Bone marrow (tissue), 2 donors: ENCODE measurements around the gene DUOX2.
"Not testable (repeated sequence)": the region's sequence is repeated elsewhere in the genome, so short reads cannot be mapped to it uniquely, and the experiment has no call there.

Source experiments
- DNase-seq, 2 donors: peaks; one replicate each; lab custom pipeline; 2025; lab: John Stamatoyannopoulos, UW

DUOX2 gene

DNA sequence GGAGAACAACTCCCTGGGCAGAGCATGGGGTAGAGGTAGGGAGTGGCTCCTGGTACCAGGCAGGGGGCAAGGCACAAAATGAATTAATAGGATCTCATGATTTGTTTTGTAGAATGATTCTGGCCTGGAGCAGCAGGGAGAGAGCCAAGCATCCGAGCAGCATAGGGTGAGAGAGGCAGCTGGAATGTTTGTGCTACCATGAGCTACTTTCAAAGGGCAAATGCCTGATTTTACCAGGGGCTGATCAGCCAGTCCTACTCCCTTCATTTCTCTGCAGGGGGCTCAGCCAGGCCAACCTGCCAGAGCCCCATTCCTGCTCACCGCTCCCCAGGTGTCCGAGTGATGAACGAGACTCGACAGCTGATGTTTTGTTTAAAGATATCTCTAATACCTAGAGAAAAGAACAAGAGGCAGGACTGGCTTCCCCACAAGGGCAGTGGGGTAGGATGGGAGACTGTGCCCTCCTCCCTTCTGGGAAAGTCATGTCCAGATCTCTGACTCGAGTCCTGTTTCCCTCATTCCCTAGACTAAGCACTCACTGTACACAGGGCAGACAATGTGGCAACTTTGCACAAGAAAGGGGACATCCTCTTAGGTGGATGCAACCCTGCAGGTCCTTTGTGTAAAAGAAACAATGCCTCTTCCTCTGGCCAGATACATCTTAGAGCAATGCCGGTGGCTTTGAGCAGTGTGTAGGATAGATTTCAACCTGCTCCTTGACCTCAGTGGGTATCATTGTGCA lies 12.9 kb downstream of the DUOX2 start:
- DNase-seq: no peak

DNA sequence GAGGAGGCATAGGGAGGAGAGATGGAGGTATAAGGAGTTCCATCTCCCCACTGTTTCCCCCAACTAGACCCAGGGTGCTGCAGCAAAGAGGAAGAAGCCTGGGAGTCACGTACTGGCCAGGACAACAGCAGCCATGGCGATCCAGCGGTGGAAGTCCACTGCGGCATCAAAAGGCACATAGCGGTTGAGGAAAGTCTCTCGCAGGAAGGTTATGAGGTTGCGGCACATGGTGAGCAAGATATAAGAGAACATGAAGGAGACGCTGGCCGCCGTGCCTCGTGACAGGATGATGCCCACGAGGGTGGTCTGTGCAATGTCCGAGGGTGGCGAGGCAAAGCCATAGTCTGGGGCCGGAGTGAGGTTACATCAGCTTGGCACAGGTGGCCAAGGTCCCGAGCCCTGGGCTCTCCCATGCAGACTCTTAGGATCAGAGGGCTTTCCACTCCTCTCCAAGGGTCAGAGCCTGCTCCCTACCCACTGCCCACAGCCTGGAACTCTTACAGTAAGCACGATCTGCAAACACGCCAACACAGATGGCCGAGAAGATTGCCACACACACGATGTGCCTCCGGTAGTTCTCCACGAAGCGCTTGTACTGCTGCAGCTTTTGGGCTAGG lies 14.3 kb downstream of the DUOX2 start:
- DNase-seq: no peak

DNA sequence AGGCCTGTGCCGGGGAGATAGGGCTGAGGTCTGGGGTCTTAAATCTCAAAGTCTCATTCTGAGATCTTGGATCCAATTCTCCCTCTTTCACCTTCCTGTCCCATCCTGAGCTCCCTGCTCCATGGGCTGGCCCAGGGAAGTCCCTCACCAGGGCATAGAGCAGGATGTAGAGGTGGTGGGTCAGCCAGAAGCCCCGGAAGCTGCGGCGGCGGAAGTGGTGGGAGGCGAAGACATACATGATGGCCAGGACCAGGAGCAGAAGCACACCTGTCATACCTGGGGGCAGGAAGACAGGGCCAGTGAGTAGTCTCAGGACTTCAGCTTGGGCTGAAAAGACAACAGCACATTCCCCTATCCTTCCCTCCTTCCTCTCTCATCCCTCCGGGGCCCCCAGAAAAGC lies 16.5 kb downstream of the DUOX2 start:
- no peak for DNase-seq

DNA sequence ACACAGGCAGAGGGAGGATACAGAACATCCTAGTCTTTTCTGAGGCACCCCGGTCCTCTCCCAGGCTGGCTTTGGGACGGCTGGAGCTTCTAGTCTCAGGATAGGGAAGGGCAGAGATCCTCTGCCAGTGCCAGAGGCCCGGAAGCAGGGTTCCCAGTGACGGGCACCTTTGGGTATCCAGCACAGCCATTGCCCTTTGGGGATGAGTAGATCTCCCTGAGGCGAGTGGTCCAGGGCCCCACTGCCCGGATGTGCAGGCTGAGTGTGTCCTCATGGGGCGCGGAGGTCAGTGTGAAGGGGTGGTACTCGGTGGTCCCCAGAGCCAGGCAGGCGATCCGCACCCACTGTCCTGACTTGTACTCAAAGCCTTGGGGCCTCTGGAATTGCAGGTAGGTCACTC lies 18.3 kb downstream of the DUOX2 start:
- DNase-seq: no peak

DNA sequence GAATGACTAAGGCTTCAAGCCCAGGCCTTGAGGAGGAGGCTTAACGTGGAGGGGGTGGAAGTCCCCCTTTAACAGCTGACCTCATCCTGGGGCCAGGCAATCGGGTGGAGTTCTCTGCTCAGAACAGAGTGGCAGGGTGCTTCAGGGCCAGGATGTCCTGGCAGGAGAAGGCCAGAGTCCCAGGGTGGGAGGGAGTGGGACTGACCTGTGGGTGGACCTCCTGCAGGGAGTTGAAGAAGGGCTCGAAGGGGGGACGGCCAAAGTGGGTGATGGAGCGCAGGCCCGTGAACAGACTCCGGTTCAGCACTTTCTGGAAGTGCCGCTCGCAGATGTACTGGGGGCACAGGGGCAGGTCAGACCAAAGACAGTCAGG lies 19.6 kb downstream of the DUOX2 start:
- DNase-seq: no peak

DNA sequence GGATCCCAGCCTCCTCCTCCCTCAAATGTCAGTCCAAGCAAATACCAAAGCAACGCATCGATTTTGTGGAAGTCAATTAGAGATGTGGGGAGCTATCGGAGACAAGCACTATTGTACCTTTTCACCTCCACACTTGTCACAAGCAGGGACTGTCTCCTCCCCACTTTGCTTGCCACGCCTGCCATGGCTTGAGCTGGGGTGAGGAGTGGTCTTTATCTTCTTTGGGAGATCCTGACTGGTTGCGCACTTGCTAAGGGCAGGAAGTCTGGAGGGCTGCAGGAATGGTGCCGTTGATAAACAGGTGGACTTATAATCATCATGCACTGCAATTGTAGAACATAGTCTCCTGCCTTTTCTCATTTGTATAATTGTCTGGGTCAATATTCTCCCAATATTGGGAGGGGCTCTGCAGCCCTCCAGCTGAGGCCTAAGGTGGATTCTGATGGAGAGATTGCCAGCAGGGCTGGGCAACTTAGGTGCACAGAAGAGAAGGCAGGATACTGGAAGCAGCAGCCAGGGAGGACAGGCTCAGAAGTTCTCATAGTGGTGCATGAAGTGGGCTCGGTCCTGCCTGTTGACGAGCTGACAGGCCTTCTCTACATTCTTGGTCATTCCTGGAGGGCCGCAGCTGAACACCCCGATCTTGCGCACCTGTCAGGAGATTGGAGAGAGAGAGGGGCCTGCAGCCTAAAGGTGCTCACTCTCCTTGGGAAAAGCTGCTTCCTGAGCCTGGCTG lies 20.2 kb downstream of the DUOX2 start:
- no peak for DNase-seq

DNA sequence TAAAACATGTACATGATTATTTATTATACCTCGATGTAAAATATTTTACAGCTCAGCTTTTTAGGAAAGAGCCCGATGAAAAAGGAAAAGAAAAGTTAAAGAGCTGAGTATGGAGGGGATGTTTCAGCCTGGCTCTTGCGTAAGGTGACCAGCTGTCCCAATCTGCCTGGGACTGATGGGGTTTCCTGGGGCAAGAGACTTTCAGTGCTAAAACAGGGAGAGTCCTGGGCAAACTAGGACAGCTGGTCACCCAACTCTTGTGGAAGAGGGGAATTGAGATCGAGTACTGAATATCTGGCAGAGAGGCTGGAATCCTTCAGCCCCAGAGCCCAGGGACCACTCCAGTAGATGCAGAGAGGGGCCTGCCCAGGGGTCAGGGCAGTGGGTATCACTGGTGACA lies 21.0 kb downstream of the DUOX2 start:
- no peak for DNase-seq

DNA sequence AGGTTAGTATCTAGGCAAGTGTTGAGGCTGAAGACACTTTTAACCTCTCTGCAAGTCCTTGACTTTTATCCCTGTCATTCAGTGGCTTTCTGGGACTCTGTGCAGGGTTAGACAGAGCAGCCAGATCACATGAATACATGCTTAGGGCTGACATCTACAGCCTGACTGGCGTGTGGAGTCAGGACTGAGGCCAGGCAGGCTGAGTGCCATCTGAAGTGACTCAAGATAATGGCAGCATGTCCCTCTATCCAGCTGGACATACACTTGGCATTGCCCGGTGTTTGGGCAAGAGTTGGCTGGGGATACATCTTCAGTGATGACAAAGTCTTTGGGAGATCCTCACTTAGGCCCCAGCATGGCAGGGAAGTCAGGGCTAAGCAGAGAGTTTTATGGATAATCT lies 22.4 kb downstream of the DUOX2 start:
- no peak for DNase-seq

DNA sequence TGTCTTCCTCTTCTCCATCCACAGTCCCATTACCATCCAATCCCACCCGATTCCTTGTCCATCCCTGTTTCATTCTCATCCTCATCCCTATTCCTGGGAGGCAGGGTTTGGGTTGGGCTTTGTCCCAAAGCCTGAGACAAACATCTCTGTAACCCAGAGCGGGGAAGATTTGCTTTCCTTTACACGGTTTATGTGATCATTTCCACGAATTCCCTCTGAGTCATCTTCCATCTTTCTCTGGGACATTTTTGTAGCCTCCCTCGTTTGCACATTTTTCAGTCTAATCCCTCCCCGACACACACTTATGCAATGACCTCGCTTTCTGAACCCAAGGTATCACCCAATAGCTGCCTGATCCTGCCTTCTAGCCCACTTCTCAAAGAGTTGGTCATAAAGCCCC lies 22.8 kb downstream of the DUOX2 start:
- no peak for DNase-seq

DNA sequence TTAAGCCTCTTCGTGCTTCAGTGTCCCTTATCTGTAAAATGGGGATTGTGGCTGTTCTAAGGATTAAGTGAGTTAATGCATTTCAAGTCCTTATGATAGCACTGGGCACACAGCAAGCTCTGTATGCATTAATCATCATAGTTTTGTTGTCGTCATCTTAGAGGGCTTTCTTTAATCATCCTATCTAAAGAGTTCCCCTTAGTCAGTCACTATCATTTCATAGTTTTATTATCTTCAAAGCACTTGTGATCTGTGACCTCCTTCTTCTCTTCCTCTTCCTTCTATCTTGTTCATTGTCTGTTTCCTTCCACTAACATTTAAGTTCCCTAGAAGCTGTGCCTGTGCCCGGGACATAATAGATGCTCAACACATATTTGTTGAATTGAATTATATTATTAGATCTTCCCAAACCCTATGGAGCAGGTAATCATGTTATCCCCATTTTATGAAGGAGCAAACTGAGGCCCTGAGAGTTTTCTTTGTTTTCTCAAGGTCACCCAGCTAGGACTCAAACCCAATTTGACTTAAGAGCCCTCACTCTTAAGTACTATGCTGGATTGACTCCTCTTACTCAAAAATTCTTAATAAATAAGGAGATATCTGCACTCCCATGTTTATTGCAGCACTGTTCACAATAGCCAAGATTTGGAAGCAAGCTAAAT lies 24.1 kb downstream of the DUOX2 start:
- no peak for DNase-seq

DNA sequence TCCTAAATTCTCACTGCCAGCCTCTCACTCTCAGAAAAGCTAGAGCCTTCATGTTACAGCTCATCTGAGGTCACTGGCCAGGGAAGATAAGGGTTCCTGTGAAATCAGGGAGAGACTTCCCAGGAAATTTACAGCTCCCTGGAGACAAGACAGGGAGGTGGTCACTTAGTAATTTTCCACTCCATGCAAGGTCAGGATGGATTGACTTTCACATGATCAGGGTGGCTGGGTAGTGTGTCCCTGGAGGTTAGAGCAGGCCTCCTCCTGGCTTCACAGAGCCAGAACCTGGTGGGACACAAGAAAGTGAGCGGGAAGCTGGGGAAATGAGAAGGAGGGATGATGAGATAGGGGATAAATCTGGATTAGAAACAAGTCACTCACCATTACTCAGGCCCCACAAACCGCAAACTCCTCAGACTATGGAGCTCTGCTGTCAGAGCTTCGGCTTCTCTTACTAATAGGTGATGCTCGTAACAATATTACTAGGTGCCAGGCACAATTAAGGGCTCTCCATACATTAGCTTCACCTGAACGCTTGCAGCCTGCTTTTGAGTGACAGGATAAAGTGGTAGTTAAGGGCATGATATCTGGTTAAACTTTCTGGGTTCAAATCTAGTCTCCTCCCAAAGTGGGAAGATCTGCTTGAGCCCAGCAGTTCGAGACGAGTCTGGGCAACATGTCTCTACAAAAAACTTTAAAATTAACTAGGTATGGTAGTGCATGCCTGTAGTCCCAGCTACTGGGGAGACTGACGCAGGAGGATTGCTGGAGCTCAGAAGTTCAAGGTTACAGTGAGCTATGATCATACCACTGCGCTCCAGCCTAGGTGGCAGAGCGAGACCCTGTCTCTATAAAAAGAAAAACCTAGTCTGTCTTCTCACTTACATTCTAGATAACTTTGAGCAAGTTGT lies 24.9 kb downstream of the DUOX2 start:
- no peak for DNase-seq

DNA sequence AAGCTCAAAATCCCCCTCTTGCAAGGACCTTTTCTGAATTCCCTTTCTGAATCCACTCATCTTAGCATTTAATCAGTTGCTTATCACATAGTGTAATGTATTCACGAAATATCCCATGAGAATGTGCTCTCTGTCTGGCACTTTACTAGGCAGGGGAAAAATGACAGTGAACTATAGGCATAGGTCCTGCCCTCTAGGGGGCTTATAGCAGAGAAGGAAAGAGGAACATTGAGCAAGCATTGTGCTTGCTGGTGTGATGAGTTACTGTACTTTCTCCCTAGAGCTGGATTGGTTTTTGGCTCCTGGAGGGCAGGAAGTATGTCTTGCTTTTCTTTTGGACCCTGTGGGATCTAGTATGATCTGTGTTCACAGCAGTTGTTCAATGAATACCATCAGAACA lies 26.5 kb downstream of the DUOX2 start:
- DNase-seq: no peak

DNA sequence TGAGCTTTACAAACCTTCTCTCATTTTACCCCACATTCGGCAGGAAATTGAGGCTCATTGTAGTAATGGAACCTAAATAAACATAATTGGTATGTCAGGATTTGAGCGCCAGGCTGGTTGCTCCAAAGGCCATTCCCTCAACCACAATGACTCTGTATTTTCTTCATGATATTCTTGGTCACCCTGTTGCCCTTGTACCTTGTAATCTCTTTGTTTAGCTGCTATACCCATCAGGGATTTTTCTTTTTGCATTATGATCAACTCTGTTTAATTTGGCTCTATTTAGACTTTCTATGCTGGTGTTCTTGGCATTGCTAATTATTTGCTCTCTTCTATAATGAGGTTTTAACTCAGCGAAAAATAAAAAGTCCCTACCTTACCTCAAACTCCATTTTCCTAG lies 29.8 kb downstream of the DUOX2 start:
- no peak for DNase-seq

DNA sequence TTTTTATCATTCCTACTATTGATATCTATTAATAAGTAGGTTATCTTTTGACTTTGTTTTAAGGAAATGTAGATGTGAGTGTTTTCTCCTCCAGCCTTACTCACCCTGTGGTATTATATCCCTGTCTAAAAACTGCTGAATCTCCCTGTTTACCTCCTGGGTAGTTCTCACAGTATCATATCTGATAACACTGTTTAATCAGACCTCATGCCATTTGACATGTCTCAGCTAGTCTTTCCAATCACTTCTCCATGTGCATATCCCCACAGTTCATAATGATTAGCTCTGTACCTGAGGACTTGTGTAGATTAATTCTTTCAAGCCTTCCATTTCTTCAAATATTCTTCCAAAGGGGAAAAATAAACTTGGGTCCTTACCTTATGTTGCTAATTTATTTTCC lies 30.7 kb downstream of the DUOX2 start:
- DNase-seq: no peak

DNA sequence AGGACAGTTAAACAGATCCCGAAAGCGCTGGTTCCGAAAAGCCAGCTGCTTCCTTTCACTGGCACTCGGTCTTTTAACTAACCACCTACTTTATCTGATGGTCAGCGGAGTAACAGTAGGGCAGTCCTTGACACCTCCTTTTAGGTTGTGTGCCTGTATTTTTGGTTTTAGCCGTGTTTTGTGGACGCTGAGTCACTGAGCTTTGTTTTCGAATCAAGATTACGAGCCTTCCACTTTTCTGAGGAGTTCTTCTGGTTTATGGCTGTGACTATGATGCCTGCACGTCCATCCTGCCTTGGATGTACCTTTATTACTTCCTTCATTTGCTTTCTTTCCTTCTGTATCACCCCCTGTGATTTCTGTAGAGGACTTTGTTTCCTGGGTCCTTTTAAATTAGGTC lies 31.6 kb downstream of the DUOX2 start:
- DNase-seq: not testable (repeated sequence)

DNA sequence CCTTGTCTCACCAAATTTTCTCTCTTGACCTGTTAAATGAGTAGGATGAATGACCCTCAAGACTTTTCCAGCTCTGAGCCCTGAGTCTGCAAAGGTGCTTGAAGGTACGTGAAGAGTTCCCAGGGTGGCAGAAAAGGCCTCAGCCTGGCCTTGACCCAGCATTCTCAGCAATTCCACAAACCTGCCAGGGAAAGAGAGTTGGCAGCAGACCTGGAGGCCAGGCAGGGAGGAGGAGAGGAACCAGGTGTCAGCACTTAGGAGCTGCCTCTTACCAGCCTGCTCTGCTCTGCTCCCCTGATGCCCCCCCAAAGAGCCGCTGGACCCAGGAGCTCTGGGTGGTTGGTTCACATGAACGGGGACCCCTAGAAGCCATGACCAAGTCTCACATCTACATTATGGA lies 33.4 kb downstream of the DUOX2 start:
- not testable (repeated sequence) for DNase-seq

DNA sequence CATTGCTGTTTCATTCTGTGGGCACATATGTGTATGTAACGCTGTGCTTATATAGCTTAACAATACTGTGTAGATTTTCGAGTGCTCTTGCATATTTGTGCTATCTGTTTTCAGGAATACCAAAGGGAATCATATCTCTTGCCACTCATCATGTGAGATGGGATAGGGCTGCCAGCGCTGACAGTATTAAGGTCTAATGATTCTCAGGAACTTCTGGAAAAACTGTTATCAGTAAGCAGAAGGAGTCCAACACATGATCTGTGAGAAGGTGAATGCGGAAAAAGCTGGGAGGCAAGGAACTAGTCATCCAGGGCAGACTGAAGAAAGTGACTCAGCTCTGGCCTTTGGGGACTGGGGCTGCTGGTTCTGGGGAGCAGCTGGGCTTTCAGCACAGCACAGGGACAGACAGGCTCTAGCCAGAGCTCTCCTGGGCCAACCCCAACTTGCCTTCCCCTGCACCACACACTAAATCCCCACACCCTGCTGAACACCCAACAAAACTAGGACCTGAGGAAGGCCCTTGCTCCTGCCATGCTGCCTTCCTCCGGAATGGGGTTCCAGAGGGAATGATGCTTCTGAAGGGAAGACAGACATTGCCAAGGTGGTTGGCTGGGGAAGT lies 34.2 kb downstream of the DUOX2 start:
- not testable (repeated sequence) for DNase-seq

DNA sequence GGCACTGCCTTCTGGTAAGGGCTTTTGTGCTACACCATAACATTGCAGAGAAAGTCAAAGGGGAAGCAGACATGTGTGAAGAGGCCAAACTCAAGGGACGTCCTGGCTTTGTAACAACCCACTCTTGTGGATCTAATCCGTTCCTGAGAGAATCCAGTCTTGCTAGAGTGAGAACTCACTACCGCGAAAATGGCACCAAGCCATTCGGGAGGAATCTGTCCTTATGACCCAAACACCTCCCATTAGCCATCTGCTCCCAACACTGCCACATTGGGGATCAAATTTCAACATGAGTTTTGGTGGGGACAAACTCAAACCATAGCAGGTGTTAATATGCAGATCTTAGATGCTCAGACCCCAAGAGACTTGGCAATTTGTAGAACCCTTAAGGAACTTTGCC lies 34.8 kb downstream of the DUOX2 start:
- not testable (repeated sequence) for DNase-seq

DNA sequence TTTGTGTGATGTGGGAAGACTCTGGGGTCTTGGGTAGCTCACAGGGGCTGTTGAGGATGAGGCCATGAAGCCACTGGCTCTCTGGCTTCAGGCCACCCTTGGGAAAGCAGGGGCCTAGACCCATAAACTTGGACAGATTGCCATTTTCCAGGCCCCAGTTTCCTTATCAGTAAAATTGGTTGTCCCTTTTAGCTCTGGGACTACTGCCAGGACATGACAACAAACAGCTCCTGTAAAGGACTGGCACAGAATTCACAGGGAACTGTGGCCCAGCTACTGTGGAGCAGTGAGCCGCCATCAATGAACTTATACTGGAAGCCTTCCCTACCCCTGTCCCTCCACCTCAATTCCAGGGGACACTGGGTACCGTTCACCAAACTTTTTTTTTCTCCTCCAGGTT lies 36.6 kb downstream of the DUOX2 start:
- not testable (repeated sequence) for DNase-seq

DNA sequence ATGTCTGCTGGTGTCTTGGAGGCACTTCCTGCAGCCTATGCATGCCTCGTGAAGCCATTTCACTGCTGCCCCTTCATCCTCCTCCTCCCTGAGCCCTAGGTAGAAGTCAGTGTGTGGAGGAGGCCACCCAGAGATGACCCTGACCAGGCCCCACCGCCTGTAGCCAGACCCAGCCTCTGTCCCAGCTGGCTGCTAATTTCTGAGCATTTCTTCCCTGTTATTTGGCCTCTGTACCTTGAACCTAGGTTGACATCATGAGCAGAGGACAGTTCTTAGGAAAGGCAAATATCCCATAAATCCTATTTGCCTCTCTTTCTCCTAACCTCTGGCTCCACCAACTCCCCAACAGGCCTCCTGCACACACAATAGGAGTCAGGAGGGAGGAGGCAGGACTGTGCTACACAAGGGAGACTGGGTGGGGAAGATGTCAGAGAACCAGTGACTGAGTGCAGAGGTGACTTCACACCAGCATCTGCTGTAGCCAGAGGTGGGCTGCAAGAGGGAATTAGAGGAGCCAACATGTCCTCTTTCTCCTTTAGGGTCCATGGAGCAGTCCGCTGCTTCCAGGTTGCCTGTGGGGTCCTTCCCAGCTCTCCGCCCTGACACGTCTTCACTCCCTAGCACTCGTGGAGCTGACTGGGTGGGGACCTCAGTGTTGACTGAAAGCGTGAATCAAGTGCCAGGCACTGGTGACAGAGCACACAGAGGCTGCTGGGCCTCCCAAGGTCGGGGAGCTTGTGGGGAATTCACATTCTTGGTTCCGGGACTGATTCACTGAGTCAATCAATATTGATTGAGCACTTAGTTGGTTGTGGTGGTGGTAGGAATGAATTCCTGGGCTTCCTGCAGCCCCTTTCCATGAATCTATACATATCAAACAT lies 38.3 kb downstream of the DUOX2 start:
- not testable (repeated sequence) for DNase-seq
